IMR-90 (cell line): ENCODE measurements around the gene LAMA2. TPM values are rescaled to one million over a fixed set of nuclear protein-coding genes. Genes with fewer than 3 reads are reported as not detected.
A peak's percentile ranks its signal among the peaks of the same experiment; 100 is the strongest.

Experiments
- ATAC-seq: fragments of 200-7000 bp; cut with Tn5 transposase; 2 replicates; pipeline ENCODE4 v1.9.1; 2020; ENCODE audit warnings: low read depth, mild to moderate bottlenecking, moderate library complexity
- BruUV-seq: library from RNA; stranded (reverse); fragments of 400-500 nt; replicated peaks from 2 replicates; lab custom pipeline; 2021; lab: Mats Ljungman, UMichigan
- CTCF ChIA-PET: fragments of 300-600 bp; formaldehyde crosslinking; extraction: SDS; loops from one replicate; lab custom pipeline; 2021; ENCODE audit warnings: antibody characterized with exemption; lab: Yijun Ruan, JAX
- POLR2A ChIA-PET: fragments of 300-600 bp; sonication (Branson Sonifier 250); formaldehyde crosslinking; loops from one replicate; lab custom pipeline; 2022; ENCODE audit warnings: antibody characterized with exemption; ENCODE audit not compliant: unreplicated experiment; lab: Charles Lee
- DNase-seq: peaks from one replicate; pipeline ENCODE4 v3.0.0; 2013
- H2AFZ ChIP-seq: replicated peaks from 2 replicates; pipeline ENCODE3; 2013; ENCODE audit warnings: low read length, mild to moderate bottlenecking; ENCODE audit not compliant: poor library complexity
- H2AK5ac ChIP-seq: 2 replicates; pipeline ENCODE4 v1.6.1; 2013; ENCODE audit warnings: low read depth, low read length, inconsistent platforms
- H2AK9ac ChIP-seq: replicated peaks from 2 replicates; pipeline ENCODE3; 2013; ENCODE audit warnings: mild to moderate bottlenecking, low read depth, low read length, moderate library complexity; ENCODE audit not compliant: poor library complexity
- H2BK120ac ChIP-seq: 2 replicates; pipeline ENCODE4 v1.6.1; 2013; ENCODE audit warnings: low read depth, low read length, inconsistent platforms
- H2BK15ac ChIP-seq: 3 replicates; pipeline ENCODE4 v1.6.1; 2013; ENCODE audit warnings: low read depth, low read length, inconsistent platforms
- H2BK20ac ChIP-seq: 2 replicates; pipeline ENCODE4 v1.6.1; 2013; ENCODE audit warnings: low read depth, mild to moderate bottlenecking, inconsistent platforms, low read length, moderate library complexity
- H2BK5ac ChIP-seq: 2 replicates; pipeline ENCODE4 v1.6.1; 2013; ENCODE audit warnings: mild to moderate bottlenecking, low read depth, low read length, inconsistent platforms; ENCODE audit not compliant: poor library complexity, severe bottlenecking
- H3K14ac ChIP-seq: replicated peaks from 2 replicates; pipeline ENCODE4 v1.6.1; 2013; ENCODE audit warnings: low read depth, low read length, inconsistent platforms
- H3K18ac ChIP-seq: 2 replicates; pipeline ENCODE4 v1.6.1; 2013; ENCODE audit warnings: low read depth, low read length, control low read depth
- H3K23ac ChIP-seq: 2 replicates; pipeline ENCODE4 v1.6.1; 2013; ENCODE audit warnings: low read depth, low read length, inconsistent platforms
- H3K27ac ChIP-seq: 2 replicates; pipeline ENCODE4 v1.5.1; 2013; ENCODE audit warnings: mild to moderate bottlenecking, control low read depth, low read length; ENCODE audit not compliant: insufficient read depth
- H3K27me3 ChIP-seq: 2 replicates; pipeline ENCODE4 v1.6.1; 2013; ENCODE audit warnings: low read length; ENCODE audit not compliant: control insufficient read depth, insufficient read depth
- H3K36me3 ChIP-seq: 2 replicates; pipeline ENCODE4 v1.6.1; 2013; ENCODE audit warnings: low read length, mixed read lengths; ENCODE audit not compliant: control insufficient read depth, insufficient read depth
- H3K4ac ChIP-seq: 2 replicates; pipeline ENCODE4 v1.6.1; 2013; ENCODE audit warnings: low read depth, low read length, inconsistent platforms
- H3K4me1 ChIP-seq: 2 replicates; pipeline ENCODE4 v1.6.1; 2013; ENCODE audit warnings: low read length, mixed read lengths; ENCODE audit not compliant: control insufficient read depth, insufficient read depth
- H3K4me2 ChIP-seq: 2 replicates; pipeline ENCODE4 v1.6.1; 2013; ENCODE audit warnings: low read depth, mild to moderate bottlenecking, control low read depth, low read length, moderate library complexity
- H3K4me3 ChIP-seq: 2 replicates; pipeline ENCODE4 v1.5.1; 2013; ENCODE audit warnings: low read depth, mild to moderate bottlenecking, control low read depth, low read length, moderate library complexity; ENCODE audit not compliant: insufficient read depth
- H3K56ac ChIP-seq: 2 replicates; pipeline ENCODE4 v1.6.1; 2013; ENCODE audit warnings: low read length, inconsistent platforms; ENCODE audit not compliant: insufficient read depth; ENCODE audit errors: extremely low read depth
- H3K79me1 ChIP-seq, 2 experiments: 2 replicates each; pipeline ENCODE4 v1.6.1; 2013; ENCODE audit warnings: low read length in 2 of 2, inconsistent platforms in 1 of 2, low read depth in 1 of 2
- H3K9ac ChIP-seq: 2 replicates; pipeline ENCODE4 v1.6.1; 2013; ENCODE audit warnings: low read depth, low read length, control low read depth
- H3K9me1 ChIP-seq: 2 replicates; pipeline ENCODE4 v1.6.1; 2013; ENCODE audit warnings: low read length, inconsistent platforms; ENCODE audit not compliant: insufficient read depth
- H3K9me3 ChIP-seq: 2 replicates; pipeline ENCODE4 v1.6.1; 2013; ENCODE audit warnings: low read length; ENCODE audit not compliant: control insufficient read depth, insufficient read depth
- H4K20me1 ChIP-seq: 2 replicates; pipeline ENCODE4 v1.6.1; 2013; ENCODE audit warnings: low read length, inconsistent platforms; ENCODE audit not compliant: insufficient read depth
- H4K5ac ChIP-seq: 2 replicates; pipeline ENCODE4 v1.6.1; 2013; ENCODE audit warnings: mild to moderate bottlenecking, low read depth, low read length, control low read depth
- H4K8ac ChIP-seq, 2 experiments: 2 replicates each; pipeline ENCODE4 v1.6.1; 2013; ENCODE audit warnings: low read depth in 2 of 2, low read length in 2 of 2, control low read depth in 1 of 2, inconsistent platforms in 1 of 2
- H4K91ac ChIP-seq: 2 replicates; pipeline ENCODE4 v1.6.1; 2013; ENCODE audit warnings: low read depth, low read length, inconsistent platforms; ENCODE audit not compliant: insufficient read depth
- BHLHE40 ChIP-seq: fragments of 150-350 bp; IDR thresholded peaks from 2 replicates; pipeline ENCODE4 v1.6.1; 2016; ENCODE audit warnings: mild to moderate bottlenecking, low read depth, low read length
- FOS ChIP-seq: fragments of 150-350 bp; IDR thresholded peaks from 2 replicates; pipeline ENCODE4 v1.6.1; 2016; ENCODE audit warnings: low read depth, low read length
- MAFK ChIP-seq: IDR thresholded peaks from 2 replicates; pipeline ENCODE4 v1.6.1; 2012; ENCODE audit warnings: low read depth, low read length, improper control_type of control experiment
- POLR2A ChIP-seq: IDR thresholded peaks from 2 replicates; pipeline ENCODE4 v1.6.1; 2012; ENCODE audit warnings: mild to moderate bottlenecking, low read depth, low read length
- RAD21 ChIP-seq: IDR thresholded peaks from 2 replicates; pipeline ENCODE4 v1.6.1; 2012; ENCODE audit warnings: low read length, improper control_type of control experiment
- RFX5 ChIP-seq: IDR thresholded peaks from 2 replicates; pipeline ENCODE4 v1.8.0; 2012; ENCODE audit warnings: low read depth, mild to moderate bottlenecking, low read length, moderate library complexity
- SMC3 ChIP-seq: fragments of 150-350 bp; IDR thresholded peaks from 2 replicates; pipeline ENCODE4 v1.6.1; 2016; ENCODE audit warnings: low read depth, mild to moderate bottlenecking, antibody characterized with exemption, low read length, moderate library complexity
- WGBS, 2 experiments: methylation state at CpG; one replicate each; pipeline versions ENCODE4 v1.1.5 to v1.1.7; 2013; ENCODE audit warnings: missing lambda C conversion rate in 2 of 2; ENCODE audit not compliant: insufficient read length in 1 of 2; ENCODE audit errors: extremely low coverage in 2 of 2; 5-methylcytosine and 5-hydroxymethylcytosine counted together
- dilution Hi-C: fragments of 300-500 bp; cut with HindIII; formaldehyde crosslinking; loops from one replicate; pipeline ENCODE4 v1.14.3; 2018; ENCODE audit warnings: low sequenced_read_pairs; ENCODE audit not compliant: unreplicated experiment
- in situ Hi-C: fragments of 300-500 bp; cut with MboI; formaldehyde crosslinking; loops from 3 replicates; pipeline ENCODE4 v1.14.3; 2019; ENCODE audit warnings: low sequenced_read_pairs, inconsistent platforms, mixed read lengths
- intact Hi-C: fragments of 100-400 bp; cut with micrococcal nuclease; formaldehyde crosslinking; loops from 2 replicates; pipeline ENCODE4 v1.10.0; 2022
- polyA plus RNA-seq, 3 experiments: library from polyadenylated mRNA; depleted of rRNA; stranded (reverse); fragments of >200 nt; gene quantifications; 2 replicates each; pipeline ENCODE4 v1.2.3, GENCODE V29; 2012; ENCODE audit warnings: low replicate concordance in 1 of 3
- total RNA-seq: library from RNA; depleted of rRNA; stranded (reverse); fragments of >200 nt; gene quantifications from 2 replicates; pipeline ENCODE4 v1.2.3, GENCODE V29; 2012
- TF ChIP-seq, protein P1 (sequence below): conservative IDR thresholded peaks from 2 replicates; pipeline ENCODE4 v1.5.1; 2012; ENCODE audit warnings: mild to moderate bottlenecking, low read depth, low read length, improper control_type of control experiment
- TF ChIP-seq, protein P2 (sequence below): fragments of 150-350 bp; IDR thresholded peaks from 2 replicates; pipeline ENCODE4 v1.6.1; 2017; ENCODE audit warnings: mild to moderate bottlenecking, antibody characterized with exemption, low read length, low read depth

LAMA2 gene
- total and polyA plus RNA-seq, 2 of the 4 experiments (the other 2 are of a cell fraction): 9.9 to 13.3 TPM

DNA sequence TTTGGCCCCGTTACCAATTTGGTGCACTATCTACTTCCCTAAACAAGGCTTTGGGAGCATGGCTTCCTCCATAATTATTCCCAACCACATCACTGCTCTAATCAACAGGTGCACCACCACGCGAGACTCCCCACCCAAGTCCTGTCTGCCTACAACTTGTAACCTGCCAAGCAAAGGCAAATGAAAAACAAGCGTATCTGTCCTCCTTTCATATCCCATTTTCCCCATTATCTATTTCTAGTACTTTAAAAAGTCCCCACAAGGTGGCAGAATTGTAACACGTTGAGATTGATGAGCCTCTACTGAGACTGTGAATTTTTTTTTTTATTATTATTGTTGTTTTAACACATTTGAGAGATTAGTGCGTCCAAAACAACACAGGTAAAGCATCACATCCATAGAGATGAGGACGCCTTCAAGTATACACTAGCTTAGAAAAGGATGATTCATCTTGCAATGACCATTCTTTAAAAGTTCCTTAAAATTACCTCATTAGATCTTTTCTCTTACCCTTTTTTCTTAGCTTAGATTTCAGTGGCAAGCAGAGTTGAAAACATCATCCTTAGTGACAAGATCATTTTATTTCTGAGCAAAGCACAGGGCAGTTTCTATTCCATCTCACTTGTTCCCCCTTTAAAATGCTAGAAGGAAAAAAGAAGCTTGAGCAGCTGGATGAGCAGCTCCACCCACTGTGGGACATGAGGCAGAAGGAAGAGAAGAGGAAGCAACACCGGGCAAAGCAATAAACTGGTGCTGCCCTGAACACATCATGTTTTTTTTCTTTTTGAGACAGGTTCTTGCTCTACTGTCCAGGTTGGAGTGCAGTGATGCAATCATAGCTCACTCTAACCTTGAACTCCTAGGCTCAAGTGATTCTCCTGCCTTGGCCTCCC is 616.3 kb downstream of the LAMA2 start:
- TF ChIP-seq RAD21: peak; percentile 71
- TF ChIP-seq POLR2A: no peak
- TF ChIP-seq, protein P1, sequence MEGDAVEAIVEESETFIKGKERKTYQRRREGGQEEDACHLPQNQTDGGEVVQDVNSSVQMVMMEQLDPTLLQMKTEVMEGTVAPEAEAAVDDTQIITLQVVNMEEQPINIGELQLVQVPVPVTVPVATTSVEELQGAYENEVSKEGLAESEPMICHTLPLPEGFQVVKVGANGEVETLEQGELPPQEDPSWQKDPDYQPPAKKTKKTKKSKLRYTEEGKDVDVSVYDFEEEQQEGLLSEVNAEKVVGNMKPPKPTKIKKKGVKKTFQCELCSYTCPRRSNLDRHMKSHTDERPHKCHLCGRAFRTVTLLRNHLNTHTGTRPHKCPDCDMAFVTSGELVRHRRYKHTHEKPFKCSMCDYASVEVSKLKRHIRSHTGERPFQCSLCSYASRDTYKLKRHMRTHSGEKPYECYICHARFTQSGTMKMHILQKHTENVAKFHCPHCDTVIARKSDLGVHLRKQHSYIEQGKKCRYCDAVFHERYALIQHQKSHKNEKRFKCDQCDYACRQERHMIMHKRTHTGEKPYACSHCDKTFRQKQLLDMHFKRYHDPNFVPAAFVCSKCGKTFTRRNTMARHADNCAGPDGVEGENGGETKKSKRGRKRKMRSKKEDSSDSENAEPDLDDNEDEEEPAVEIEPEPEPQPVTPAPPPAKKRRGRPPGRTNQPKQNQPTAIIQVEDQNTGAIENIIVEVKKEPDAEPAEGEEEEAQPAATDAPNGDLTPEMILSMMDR: peak; percentile 66
- TF ChIP-seq FOS: no peak
- TF ChIP-seq SMC3: peak; percentile 58
- TF ChIP-seq BHLHE40: no peak
- TF ChIP-seq, protein P2, sequence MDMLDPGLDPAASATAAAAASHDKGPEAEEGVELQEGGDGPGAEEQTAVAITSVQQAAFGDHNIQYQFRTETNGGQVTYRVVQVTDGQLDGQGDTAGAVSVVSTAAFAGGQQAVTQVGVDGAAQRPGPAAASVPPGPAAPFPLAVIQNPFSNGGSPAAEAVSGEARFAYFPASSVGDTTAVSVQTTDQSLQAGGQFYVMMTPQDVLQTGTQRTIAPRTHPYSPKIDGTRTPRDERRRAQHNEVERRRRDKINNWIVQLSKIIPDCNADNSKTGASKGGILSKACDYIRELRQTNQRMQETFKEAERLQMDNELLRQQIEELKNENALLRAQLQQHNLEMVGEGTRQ: no peak
- TF ChIP-seq RFX5: no peak
- no peak for TF ChIP-seq MAFK
- Histone ChIP-seq H2BK5ac (no peak overlapping the region), H3K14ac (peak overlapping the region; percentile 79), H4K91ac (peak overlapping the region; percentile 57), H4K8ac (peak overlapping the region; percentile 11 to 85; a peak in 3 of 4 replicates), H4K5ac (no peak overlapping the region), H3K23ac (no peak overlapping the region; the same call in 1 of the 2 replicates), H3K18ac (peak overlapping the region; percentile 59; the same call in 1 of the 2 replicates), H3K56ac (no peak overlapping the region), H3K4ac (peak overlapping the region; percentile 52; the same call in 1 of the 2 replicates), H2BK20ac (peak overlapping the region; percentile 88), H2AK9ac (peak overlapping the region; percentile 22), H2BK120ac (peak overlapping the region; percentile 67), H3K9me3 (no peaks in the 10 kb centered on the region), H3K4me2 (peak overlapping the region; percentile 58), H3K4me1 (peaks cover 13% of the 10 kb centered on the region), H4K20me1 (no peaks in the 10 kb centered on the region), H2AK5ac (peak overlapping the region; percentile 62), H3K36me3 (no peaks in the 10 kb centered on the region), H3K27ac (peak overlapping the region; percentile 7; the same call in 1 of the 2 replicates), H3K79me1 (no peaks in the 10 kb centered on the region; a peak in 1 of 4 replicates), H3K4me3 (no peak overlapping the region), H3K9me1 (no peaks in the 10 kb centered on the region), H3K9ac (no peak overlapping the region), H3K27me3 (no peaks in the 10 kb centered on the region), H2AFZ (peak overlapping the region; percentile 79), H2BK15ac (peak overlapping the region; percentile 90; the same call in 2 of the 3 replicates)
- ChIA-PET POLR2A (no interaction called here), CTCF (interaction anchor here (0.7 to 1.7 kb wide), 5 partner anchors 13 to 91 kb away, joined by 3 to 4 read pairs (median 3); no protein-coding TSS in a partner anchor)
- dilution Hi-C loops: no loop called here
- intact Hi-C loops: loop anchor here (1.0 kb wide), 4 partner anchors 76 to 522 kb away; no protein-coding TSS in a partner anchor
- in situ Hi-C loops: loop anchor here (10.0 kb wide), 2 partner anchors 266 to 526 kb away; no protein-coding TSS in a partner anchor
- no CpG with 5 or more reads among the region's 8 CpGs for WGBS, 2 experiments
- peak; percentile 61 for DNase-seq
- ATAC-seq: peak; percentile 46
- no TSS peak for BruUV-seq
